Keratinocyte (primary cell): ENCODE data around the gene TEX19. TPM values are rescaled to one million over a fixed set of nuclear protein-coding genes. Genes with fewer than 3 reads are reported as not detected.

ENCODE experiments used
- DNase-seq: peaks from one replicate; pipeline ENCODE4 v3.0.0-alpha.2; 2011; ENCODE audit warnings: low read depth, missing footprints, low spot score
- FAIRE-seq: peaks from 2 replicates; lab custom pipeline; 2011; peaks lifted over from hg19 to GRCh38; lab: Jason Lieb, UNC
- H2AFZ ChIP-seq: 2 replicates; pipeline ENCODE4 v1.6.0; 2012; ENCODE audit warnings: low read length, control low read depth, inconsistent platforms; ENCODE audit not compliant: control insufficient read depth
- H3K27ac ChIP-seq: 2 replicates; pipeline ENCODE4 v1.5.1; 2011; ENCODE audit warnings: low read length; ENCODE audit not compliant: control insufficient read depth, insufficient read depth
- H3K27me3 ChIP-seq: 3 replicates; pipeline ENCODE4 v1.6.0; 2011; ENCODE audit warnings: low read length; ENCODE audit not compliant: control insufficient read depth, insufficient read depth; ENCODE audit errors: extremely low read depth
- H3K36me3 ChIP-seq, 2 experiments: 2 replicates in 1 of 2; 3 replicates in 1 of 2; pipeline ENCODE4 v1.5.1; 2011; ENCODE audit warnings: low read length in 2 of 2, mild to moderate bottlenecking in 1 of 2; ENCODE audit not compliant: control insufficient read depth in 2 of 2, insufficient read depth in 2 of 2; ENCODE audit errors: extremely low read depth in 1 of 2
- H3K4me1 ChIP-seq: 3 replicates; pipeline ENCODE4 v1.5.1; 2011; ENCODE audit warnings: low read length; ENCODE audit not compliant: control insufficient read depth, insufficient read depth; ENCODE audit errors: extremely low read depth
- H3K4me2 ChIP-seq: 3 replicates; pipeline ENCODE4 v1.6.0; 2011; ENCODE audit warnings: low read depth, low read length; ENCODE audit not compliant: control insufficient read depth, insufficient read depth; ENCODE audit errors: extremely low read depth
- H3K4me3 ChIP-seq, 3 experiments: fragments of 200-600 bp in 1 of 3; sonication (generic) in 1 of 3; 2 replicates in 2 of 3; 3 replicates in 1 of 3; pipeline ENCODE4 v1.5.1; 2011 to 2016; ENCODE audit warnings: low read length in 3 of 3, mild to moderate bottlenecking in 3 of 3, control low read depth in 2 of 3, inconsistent platforms in 1 of 3, low read depth in 1 of 3, mixed read lengths in 1 of 3, mixed run types in 1 of 3, moderate library complexity in 1 of 3; ENCODE audit not compliant: control insufficient read depth in 2 of 3, insufficient read depth in 2 of 3; ENCODE audit errors: extremely low read depth in 1 of 3
- H3K79me2 ChIP-seq: 2 replicates; pipeline ENCODE4 v1.6.0; 2012; ENCODE audit warnings: low read length; ENCODE audit not compliant: control insufficient read depth, insufficient read depth
- H3K9ac ChIP-seq: 3 replicates; pipeline ENCODE4 v1.6.0; 2011; ENCODE audit warnings: low read length; ENCODE audit not compliant: control insufficient read depth, insufficient read depth; ENCODE audit errors: extremely low read depth
- H3K9me1 ChIP-seq: 3 replicates; pipeline ENCODE4 v1.6.0; 2011; ENCODE audit warnings: low read length; ENCODE audit not compliant: control insufficient read depth, insufficient read depth; ENCODE audit errors: extremely low read depth
- H3K9me3 ChIP-seq: 2 replicates; pipeline ENCODE4 v1.5.1; 2012; ENCODE audit warnings: low read depth, low read length; ENCODE audit not compliant: control insufficient read depth
- H4K20me1 ChIP-seq: 3 replicates; pipeline ENCODE4 v1.6.0; 2011; ENCODE audit warnings: low read length; ENCODE audit not compliant: control insufficient read depth, insufficient read depth; ENCODE audit errors: extremely low read depth
- EZH2 ChIP-seq: IDR thresholded peaks from one replicate; pipeline ENCODE4 v1.6.1; 2012; ENCODE audit warnings: inconsistent platforms, mild to moderate bottlenecking, low read length, moderate library complexity
- dilution Hi-C: fragments of 300-500 bp; cut with MboI; formaldehyde crosslinking; loops from one replicate; pipeline ENCODE4 v1.7.0; 2020; ENCODE audit warnings: low sequenced_read_pairs; ENCODE audit not compliant: extremely low pct_ligation_motif_present
- polyA plus RNA-seq, 5 experiments: library from polyadenylated mRNA; depleted of rRNA in 3 of 5; stranded (reverse) in 3 of 5; stranded (forward) in 1 of 5; unstranded in 1 of 5; fragments of >200 nt; gene quantifications; 1 replicate in 1 of 5; 2 replicates in 3 of 5; 3 replicates in 1 of 5; pipeline versions ENCODE4 v1.2.1 to v1.2.3, GENCODE V29; 2011 to 2012; ENCODE audit warnings: missing spikeins in 2 of 5, low read depth in 1 of 5, low replicate concordance in 1 of 5
- TF ChIP-seq, protein P1 (sequence below), 3 experiments: IDR thresholded peaks in 1 of 3; conservative IDR thresholded peaks in 1 of 3; optimal IDR thresholded peaks in 1 of 3; 2 replicates in 2 of 3; 3 replicates in 1 of 3; pipeline versions ENCODE3 to v1.5.1; 2011; ENCODE audit warnings: low read length in 3 of 3, mild to moderate bottlenecking in 3 of 3, moderate library complexity in 2 of 3, control low read depth in 1 of 3, inconsistent platforms in 1 of 3; ENCODE audit not compliant: insufficient read depth in 2 of 3; ENCODE audit errors: extremely low read depth in 1 of 3

The TEX19 gene
- polyA plus RNA-seq, 1 donor (not counting 4 experiments of a cell fraction or from before 2014, with no cell fraction given) = not detected

DNA sequence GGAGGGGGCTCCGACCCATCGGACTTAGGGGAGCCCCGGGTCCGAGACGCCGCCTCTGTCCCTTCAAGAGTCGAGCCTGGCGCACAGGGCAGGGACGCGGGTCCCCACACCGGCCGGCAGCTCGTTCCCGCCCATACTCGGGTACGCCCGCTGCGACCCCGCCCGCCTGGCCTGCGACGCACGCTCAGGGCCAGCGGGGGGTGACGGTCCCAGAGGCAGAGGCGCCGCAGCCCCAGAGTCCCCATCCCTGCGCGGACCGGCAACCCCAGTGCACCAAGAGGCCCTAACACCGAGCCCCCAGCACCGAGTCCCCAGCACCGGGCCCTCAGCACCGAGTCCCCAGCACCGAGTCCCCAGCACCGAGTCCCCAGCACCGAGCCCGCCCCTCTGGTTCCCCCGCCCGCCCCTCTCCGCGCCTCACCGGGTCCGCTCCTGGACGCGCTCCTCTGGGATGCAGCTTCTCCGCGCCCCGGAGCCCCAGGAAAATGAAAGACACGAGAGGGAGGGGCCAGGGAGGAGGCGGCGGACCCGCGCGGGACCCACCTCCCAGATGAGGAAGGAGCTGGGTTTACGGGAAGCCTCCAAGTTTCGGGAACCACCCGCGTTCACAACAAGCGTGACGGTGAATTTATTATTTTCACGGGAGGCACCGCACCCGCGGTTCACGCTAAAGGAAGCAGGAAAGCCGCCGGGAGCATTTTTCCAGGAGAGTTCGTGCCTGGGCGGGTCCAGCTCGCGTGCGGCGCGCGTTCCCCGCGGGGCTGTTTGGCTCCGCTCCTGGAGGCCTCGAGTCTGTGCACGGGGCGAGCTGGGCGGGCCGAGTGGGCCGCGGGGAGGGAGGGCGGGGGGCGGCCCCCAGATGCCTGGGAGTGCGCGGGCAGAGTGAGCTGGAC is 25.5 kb upstream of the TEX19 start, which contains the start of gene SECTM1:
TSS of gene SECTM1 (minus strand) at position 488 of the 893 bp plus-strand sequence. CDS start 6,526 bp downstream, outside the sequence.
- Histone ChIP-seq H3K4me3 (peak within 1 kb of the TSS; percentile 29 to 66 (median 56)), H3K4me2 (peak within 1 kb of the TSS; percentile 90), H4K20me1 (no peaks in the 10 kb centered on the region), H3K4me1 (peaks cover 46% of the 10 kb centered on the region), H3K9ac (peak within 1 kb of the TSS; percentile 67), H3K79me2 (no peaks in the 10 kb centered on the region), H3K36me3 (no peaks in the 10 kb centered on the region), H2AFZ (peak within 1 kb of the TSS; percentile 19), H3K27ac (peak within 1 kb of the TSS; percentile 36), H3K27me3 (peaks cover 26% of the 10 kb centered on the region), H3K9me3 (no peaks in the 10 kb centered on the region), H3K9me1 (no peaks in the 10 kb centered on the region)
- FAIRE-seq = no peak
- no peak for DNase-seq
- no peak for TF ChIP-seq EZH2
- TF ChIP-seq, protein P1, sequence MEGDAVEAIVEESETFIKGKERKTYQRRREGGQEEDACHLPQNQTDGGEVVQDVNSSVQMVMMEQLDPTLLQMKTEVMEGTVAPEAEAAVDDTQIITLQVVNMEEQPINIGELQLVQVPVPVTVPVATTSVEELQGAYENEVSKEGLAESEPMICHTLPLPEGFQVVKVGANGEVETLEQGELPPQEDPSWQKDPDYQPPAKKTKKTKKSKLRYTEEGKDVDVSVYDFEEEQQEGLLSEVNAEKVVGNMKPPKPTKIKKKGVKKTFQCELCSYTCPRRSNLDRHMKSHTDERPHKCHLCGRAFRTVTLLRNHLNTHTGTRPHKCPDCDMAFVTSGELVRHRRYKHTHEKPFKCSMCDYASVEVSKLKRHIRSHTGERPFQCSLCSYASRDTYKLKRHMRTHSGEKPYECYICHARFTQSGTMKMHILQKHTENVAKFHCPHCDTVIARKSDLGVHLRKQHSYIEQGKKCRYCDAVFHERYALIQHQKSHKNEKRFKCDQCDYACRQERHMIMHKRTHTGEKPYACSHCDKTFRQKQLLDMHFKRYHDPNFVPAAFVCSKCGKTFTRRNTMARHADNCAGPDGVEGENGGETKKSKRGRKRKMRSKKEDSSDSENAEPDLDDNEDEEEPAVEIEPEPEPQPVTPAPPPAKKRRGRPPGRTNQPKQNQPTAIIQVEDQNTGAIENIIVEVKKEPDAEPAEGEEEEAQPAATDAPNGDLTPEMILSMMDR (optimal IDR thresholded peaks at IDR 0.05 in 1 of 3, IDR thresholded peaks at IDR 0.05 in 1 of 3, conservative IDR thresholded peaks at IDR 0.05 in 1 of 3; ENCODE audit: extremely low read depth in 1 of 3, insufficient read depth in 2 of 3, low read length in 3 of 3) = no peak
- dilution Hi-C loops = no loop called here

DNA sequence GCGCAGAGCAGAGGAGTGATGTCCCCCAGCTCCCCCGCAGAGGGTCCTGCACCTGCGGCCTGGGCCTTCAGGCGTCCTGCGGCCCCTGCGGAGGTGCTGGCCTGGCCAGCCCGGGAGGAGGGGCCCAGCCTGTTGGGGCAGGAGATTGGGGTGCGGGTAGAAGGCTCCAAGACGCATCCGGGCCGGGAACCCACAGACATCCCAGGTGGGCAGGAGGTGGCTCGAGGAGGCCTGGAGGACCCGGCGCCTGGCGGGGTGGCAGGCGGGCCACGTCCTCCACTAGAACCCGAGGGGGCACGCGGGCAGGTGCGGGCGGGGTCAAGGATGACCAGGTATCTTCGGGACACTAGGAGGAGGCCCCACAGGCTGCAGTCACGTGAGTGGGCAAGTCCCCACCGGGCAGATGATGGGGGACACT is 24.8 kb upstream of the TEX19 start:
- H3K79me2 ChIP-seq = no peaks in the 10 kb centered on the region
- H3K36me3 ChIP-seq = no peaks in the 10 kb centered on the region
- H3K27me3 ChIP-seq = peaks cover 23% of the 10 kb centered on the region
- TF ChIP-seq, protein P1 (optimal IDR thresholded peaks at IDR 0.05 in 1 of 3, IDR thresholded peaks at IDR 0.05 in 1 of 3, conservative IDR thresholded peaks at IDR 0.05 in 1 of 3; ENCODE audit: extremely low read depth in 1 of 3, insufficient read depth in 2 of 3, low read length in 3 of 3) = no peak
- no peak for TF ChIP-seq EZH2
- H3K9me1 ChIP-seq = no peaks in the 10 kb centered on the region
- H3K27ac ChIP-seq = no peak overlapping the region
- FAIRE-seq = no peak
- dilution Hi-C loops = no loop called here
- peak overlapping the region in 1 of 3 experiments; percentile 66 for H3K4me3 ChIP-seq
- no peaks in the 10 kb centered on the region for H4K20me1 ChIP-seq
- peaks cover 53% of the 10 kb centered on the region for H3K4me1 ChIP-seq
- peak overlapping the region; percentile 28 for H3K9ac ChIP-seq
- DNase-seq = no peak
- peak overlapping the region; percentile 90 for H3K4me2 ChIP-seq
- no peaks in the 10 kb centered on the region for H3K9me3 ChIP-seq
- H2AFZ ChIP-seq = no peak overlapping the region
